Effector CD4-positive, alpha-beta T cell (primary cell): Measurements from ENCODE around the gene ICOSLG.
"Not testable (repeated sequence)": the region's sequence is repeated elsewhere in the genome, so short reads cannot be mapped to it uniquely, and the experiment has no call there.

Experiments
- DNase-seq: peaks from one replicate; pipeline ENCODE4 v3.0.0-alpha.2; 2020

The ICOSLG gene

GRCh38 chr21:44263768-44264167, 23.0 kb upstream of the ICOSLG start:
- DNase-seq: no peak

DNA sequence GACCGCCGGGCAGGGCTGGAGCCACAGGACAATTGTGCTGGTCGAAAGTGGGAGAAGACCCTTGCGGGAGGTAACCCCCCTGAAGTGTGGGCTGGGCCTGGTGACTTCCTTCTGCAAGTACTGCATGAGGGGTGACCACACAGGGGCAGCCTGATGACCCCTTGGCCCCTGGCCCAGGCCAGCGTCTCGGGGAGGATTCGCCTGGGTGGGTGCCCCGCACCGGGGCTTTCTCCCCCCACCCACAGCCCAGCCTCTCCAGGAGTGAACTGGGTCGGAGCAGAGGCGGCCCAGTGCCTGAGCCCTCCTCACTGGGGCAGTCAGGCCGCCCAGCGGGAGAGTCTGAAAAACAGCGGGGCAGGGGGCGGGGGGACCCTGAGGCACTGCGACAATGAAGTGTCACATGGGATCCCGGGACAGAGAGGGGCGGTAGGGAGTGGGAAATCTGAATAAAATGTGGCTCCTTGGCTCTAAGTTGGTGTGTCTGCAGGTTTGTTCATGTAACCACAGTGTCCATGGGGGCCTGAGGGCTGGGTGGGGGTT, 22.5 kb upstream of the ICOSLG start:
- no peak for DNase-seq

- no peak for DNase-seq
Observed at GRCh38 chr21:44262338-44263056, 21.8 kb upstream of the ICOSLG start.

GRCh38 chr21:44261675-44262295, 21.0 kb upstream of the ICOSLG start, which contains the start of gene DNMT3L:
TSS of gene DNMT3L (minus strand) at chr21:44261897. CDS start at chr21:44261259, 638 bp downstream.
- no peak for DNase-seq

GRCh38 chr21:44260791-44261631, 20.3 kb upstream of the ICOSLG start:
- DNase-seq: no peak

DNA sequence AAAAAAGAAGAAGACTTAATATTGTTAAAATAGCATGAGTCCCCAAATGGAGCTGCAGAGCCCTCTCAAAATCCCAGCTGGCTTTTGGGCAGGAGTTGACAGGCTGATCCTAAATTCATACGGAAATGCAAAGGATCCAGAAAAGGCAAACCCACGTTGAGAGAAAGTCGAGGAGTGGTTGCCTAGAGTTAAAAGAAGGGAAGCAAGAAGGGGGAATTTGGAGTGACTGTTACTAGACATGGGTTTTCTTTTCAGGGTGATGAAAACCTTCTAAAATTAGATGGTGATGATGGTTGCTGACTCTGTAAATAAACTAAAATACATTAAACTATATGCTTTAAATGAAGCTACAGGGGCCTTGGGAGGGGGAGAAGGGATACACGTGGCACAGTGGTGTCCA, 19.3 kb upstream of the ICOSLG start:
- DNase-seq: no peak

GRCh38 chr21:44259082-44259705, 18.5 kb upstream of the ICOSLG start:
- DNase-seq: no peak

- DNase-seq: no peak
Observed at GRCh38 chr21:44258056-44258725, 17.4 kb upstream of the ICOSLG start.

GRCh38 chr21:44255511-44255981, 14.8 kb upstream of the ICOSLG start:
- no peak for DNase-seq

DNA sequence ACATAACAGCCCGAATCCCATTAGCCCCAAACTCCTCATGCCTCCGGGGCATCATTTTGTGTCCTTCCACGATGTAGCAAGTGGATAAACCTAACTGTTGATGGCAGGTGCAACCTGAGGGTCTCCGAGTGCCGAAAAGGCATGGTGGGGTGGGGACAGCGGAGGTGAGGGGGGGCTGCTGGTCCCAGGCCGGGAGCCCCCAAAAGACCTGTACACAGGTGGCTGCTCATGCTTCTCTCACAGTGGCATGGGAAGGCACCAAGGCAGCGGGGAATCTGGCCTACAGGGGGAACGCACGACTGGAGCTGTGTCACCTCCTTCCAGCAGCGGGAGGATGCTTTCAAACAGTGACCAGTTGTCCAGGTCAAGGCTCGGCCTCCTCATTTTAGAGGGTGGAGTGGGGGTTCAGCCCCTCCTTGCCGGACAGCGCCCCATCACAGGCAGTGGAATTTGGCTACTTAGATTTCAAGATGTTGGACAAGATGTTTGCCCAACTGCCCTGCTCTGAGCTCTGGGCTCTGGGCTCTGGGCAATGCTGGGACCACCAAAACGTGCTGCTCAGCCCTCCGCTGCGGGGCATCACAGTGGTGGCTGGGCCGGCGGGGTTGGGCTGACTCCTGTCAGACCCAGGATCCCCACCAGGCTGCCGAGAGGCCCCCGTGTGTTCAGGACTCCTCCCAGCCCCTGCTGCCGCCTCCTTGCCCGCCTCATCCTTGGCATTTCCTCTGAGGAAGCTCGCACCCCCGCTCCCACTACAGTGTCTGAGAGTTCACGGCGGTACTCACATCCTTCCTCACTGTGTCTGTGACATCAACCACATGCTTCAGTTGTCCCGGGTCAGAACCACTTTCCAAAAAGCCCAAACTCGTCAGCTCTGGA, 13.3 kb upstream of the ICOSLG start:
- DNase-seq: no peak

DNA sequence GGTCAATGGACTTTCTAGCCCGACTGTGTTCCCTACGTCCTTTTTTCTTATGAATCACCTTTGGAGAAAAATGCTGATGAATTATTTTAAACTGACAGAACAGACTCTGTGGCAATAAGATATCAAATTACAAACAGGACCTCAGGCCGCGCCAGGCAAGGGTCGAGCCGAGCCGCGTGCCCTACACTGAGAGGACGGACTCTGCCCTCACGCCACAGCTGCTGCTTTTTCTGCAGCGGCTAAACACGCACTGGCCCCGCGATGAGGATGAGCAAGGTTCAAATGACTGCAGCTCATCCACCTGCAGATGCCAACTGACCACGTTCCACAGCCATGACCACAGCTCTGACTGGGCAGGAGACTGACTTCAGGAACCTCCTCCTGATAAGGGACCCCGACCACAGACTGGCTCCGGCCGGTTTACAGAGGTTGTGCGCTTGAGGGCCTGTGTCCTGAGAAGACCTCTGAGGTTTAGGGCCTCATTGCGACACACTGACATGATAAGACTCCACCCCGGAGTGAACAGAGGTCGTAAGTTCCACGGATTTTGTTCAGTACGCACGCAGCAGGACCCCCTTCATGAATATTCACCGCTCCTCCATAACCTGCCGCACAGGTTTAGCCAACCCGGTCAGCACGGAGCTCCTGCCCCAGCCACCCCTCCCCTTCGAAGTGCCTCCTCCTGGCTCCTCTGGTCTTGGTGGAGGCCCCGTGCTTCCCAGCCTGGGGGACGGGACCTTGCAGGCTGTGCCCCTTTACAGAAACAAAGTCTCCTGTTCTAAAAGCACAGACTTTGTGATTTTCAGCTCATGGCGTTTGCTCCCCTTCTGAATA, 8.7 kb upstream of the ICOSLG start:
- DNase-seq: not testable (repeated sequence)

DNA sequence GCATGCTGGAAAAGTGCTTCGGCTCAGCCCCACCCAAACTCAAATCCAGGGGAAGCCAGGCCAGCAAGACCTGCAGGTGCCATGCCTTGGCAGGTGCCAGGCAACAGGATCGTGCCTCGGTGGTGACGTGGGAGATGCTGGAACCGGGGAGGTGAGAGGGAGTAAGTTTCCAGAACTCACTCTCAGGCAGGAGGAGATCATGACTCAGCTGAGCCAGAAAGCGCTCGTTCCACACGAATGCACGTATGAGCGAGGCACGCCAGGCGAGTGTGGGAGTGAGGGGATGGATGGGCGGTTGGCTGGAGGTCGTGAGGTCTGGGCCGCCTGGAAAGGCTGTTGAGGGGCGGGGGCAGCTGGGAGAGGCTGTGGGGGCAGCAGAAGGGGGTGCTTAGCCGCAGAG, 7.2 kb upstream of the ICOSLG start:
- DNase-seq: not testable (repeated sequence)

- DNase-seq: not testable (repeated sequence)
Observed at GRCh38 chr21:44243980-44244379, 3.2 kb upstream of the ICOSLG start.

GRCh38 chr21:44241281-44241680, 538 bp upstream of the ICOSLG start:
- DNase-seq: not testable (repeated sequence)

- not testable (repeated sequence) for DNase-seq
Observed at GRCh38 chr21:44240353-44240752, 390 bp downstream of the ICOSLG start.

DNA sequence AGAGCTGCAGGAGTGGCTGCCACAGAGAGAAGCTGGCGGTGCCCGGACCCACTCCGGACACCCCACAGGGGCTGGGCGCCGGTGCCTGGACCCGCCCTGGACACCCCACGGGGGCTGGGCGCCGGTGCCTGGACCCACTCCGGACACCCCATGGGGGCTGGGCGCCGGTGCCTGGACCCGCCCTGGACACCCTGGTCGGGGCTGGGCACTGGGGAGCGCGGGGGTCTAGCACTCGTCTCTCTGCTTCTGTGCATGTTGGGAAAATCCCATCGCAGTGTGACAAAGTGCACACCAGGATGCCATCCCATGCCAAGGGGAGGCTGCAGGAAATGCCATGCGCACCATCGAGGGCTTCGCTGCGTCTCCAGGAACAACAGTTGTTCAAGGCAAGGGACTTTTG, 11.2 kb downstream of the ICOSLG start:
- DNase-seq: not testable (repeated sequence)

GRCh38 chr21:44228109-44228508, 12.6 kb downstream of the ICOSLG start:
- DNase-seq: not testable (repeated sequence)

- DNase-seq: not testable (repeated sequence)
Observed at GRCh38 chr21:44227614-44228013, 13.1 kb downstream of the ICOSLG start.

DNA sequence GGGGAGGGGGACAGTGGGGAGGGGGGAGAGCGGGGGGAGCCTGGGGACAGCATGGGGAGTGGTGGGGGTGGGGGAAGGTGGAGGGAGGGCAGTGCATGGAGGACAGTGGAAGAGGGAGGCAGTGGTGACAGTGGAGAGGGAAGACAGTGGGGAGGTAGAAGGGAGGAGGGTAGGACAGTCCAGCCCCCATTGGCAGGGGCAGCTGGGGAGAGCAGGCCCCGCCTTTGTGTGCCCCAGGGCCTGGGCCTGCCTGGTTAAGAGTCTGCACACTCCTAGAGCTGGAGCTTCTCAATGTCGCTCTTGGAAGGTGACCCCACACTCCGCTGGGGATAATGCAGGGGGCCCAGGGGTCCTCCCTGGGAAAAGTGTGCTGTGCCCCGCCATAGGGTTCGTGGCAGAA, 15.1 kb downstream of the ICOSLG start:
- not testable (repeated sequence) for DNase-seq

GRCh38 chr21:44223334-44223733, 17.4 kb downstream of the ICOSLG start:
- not testable (repeated sequence) for DNase-seq
